Measurements from ENCODE around the gene MTURN. TPM values are rescaled to one million over a fixed set of nuclear protein-coding genes. Genes with fewer than 3 reads are reported as not detected.

MTURN gene
- total and polyA plus RNA-seq, 2 donors (not counting 3 experiments of a cell fraction or from before 2014, with no cell fraction given) = 4.9 to 6.6 TPM

GRCh38 chr7:30119890-30120577 is 14.8 kb upstream of the MTURN start:
- FAIRE-seq (no peak), DNase-seq (ENCODE audit: low read depth, low spot score) (no peak)
- dilution Hi-C loops (cut with MboI; ENCODE audit: extremely low pct_ligation_motif_present, low sequenced_read_pairs) = no loop called here
- H3K9me1 ChIP-seq (replicated peaks; ENCODE audit: control insufficient read depth, extremely low read depth, insufficient read depth, low read length) = no peaks in the 10 kb centered on the region
- no peak overlapping the region for H3K4me3 ChIP-seq (replicated peaks in 1 of 3; ENCODE audit: insufficient read depth in 1 of 3, low read depth in 1 of 3, low read length in 3 of 3)
- intact Hi-C loops (cut with micrococcal nuclease) = no loop called here
- no peak overlapping the region for H3K9ac ChIP-seq (replicated peaks; ENCODE audit: extremely low read depth, insufficient read depth, low read length)
- no peak overlapping the region for H3K27ac ChIP-seq (ENCODE audit: insufficient read depth, low read depth, low read length)
- H3K36me3 ChIP-seq (ENCODE audit: control insufficient read depth in 2 of 2, extremely low read depth in 1 of 2, insufficient read depth in 2 of 2, low read length in 2 of 2) = no peaks in the 10 kb centered on the region
- CTCF ChIA-PET = no interaction called here
- H4K20me1 ChIP-seq (replicated peaks; ENCODE audit: control insufficient read depth, extremely low read depth, insufficient read depth, low read length) = no peaks in the 10 kb centered on the region
- POLR2A ChIA-PET = no interaction called here
- H3K9me3 ChIP-seq (replicated peaks; ENCODE audit: control insufficient read depth, insufficient read depth, low read length) = no peaks in the 10 kb centered on the region
- no peak overlapping the region for H2AFZ ChIP-seq (ENCODE audit: low read depth, low read length)
- no peak for TF ChIP-seq JUN (IDR thresholded peaks at IDR 0.05; ENCODE audit: borderline replicate concordance, insufficient read depth, insufficient read length, low read depth)
- TF ChIP-seq MYC (IDR thresholded peaks at IDR 0.05; ENCODE audit: low read depth, low read length) = no peak
- no peak for TF ChIP-seq POLR2AphosphoS5 (IDR thresholded peaks at IDR 0.05; ENCODE audit: insufficient read depth, low read depth, low read length)
- TF ChIP-seq, protein P1, sequence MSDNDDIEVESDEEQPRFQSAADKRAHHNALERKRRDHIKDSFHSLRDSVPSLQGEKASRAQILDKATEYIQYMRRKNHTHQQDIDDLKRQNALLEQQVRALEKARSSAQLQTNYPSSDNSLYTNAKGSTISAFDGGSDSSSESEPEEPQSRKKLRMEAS (IDR thresholded peaks at IDR 0.05; ENCODE audit: insufficient read depth, insufficient read length) = no peak
- no peak for TF ChIP-seq POLR2A (IDR thresholded peaks at IDR 0.05; ENCODE audit: low read depth, low read length)
- no peak for TF ChIP-seq FOS (IDR thresholded peaks at IDR 0.05; ENCODE audit: borderline replicate concordance, insufficient read depth, low read length)
- TF ChIP-seq EZH2 (IDR thresholded peaks at IDR 0.05; ENCODE audit: borderline replicate concordance, low read depth, low read length, severe bottlenecking) = no peak
- no peak for TF ChIP-seq CTCF (IDR thresholded peaks at IDR 0.05; ENCODE audit: extremely low read depth in 1 of 2, insufficient read depth in 1 of 2, low read depth in 1 of 2, low read length in 2 of 2)
- no peak for TF ChIP-seq GATA2 (IDR thresholded peaks at IDR 0.05; ENCODE audit: insufficient read depth, insufficient read length, low read depth, low read length)
- H3K4me2 ChIP-seq (ENCODE audit: insufficient read depth, low read length) = no peak overlapping the region
- BruUV-seq (replicated peaks) = no TSS peak
- H3K4me1 ChIP-seq (ENCODE audit: control insufficient read depth, extremely low read depth, insufficient read depth, low read length) = no peaks in the 10 kb centered on the region
- H3K79me2 ChIP-seq (ENCODE audit: control insufficient read depth, insufficient read depth, low read length) = no peaks in the 10 kb centered on the region
- no peaks in the 10 kb centered on the region for H3K27me3 ChIP-seq (ENCODE audit: control insufficient read depth in 2 of 2, insufficient read depth in 2 of 2, low read length in 2 of 2)

Measured in endothelial cell of umbilical vein (primary cell).